COLO668 (cell line): ENCODE measurements around the gene MPND.
A peak's percentile ranks its signal among the peaks of the same experiment; 100 is the strongest.

Source experiments
- DNase-seq: peaks from one replicate; lab custom pipeline; 2025; ENCODE audit not compliant: unreplicated experiment; lab: John Stamatoyannopoulos, UW

Gene MPND

DNA sequence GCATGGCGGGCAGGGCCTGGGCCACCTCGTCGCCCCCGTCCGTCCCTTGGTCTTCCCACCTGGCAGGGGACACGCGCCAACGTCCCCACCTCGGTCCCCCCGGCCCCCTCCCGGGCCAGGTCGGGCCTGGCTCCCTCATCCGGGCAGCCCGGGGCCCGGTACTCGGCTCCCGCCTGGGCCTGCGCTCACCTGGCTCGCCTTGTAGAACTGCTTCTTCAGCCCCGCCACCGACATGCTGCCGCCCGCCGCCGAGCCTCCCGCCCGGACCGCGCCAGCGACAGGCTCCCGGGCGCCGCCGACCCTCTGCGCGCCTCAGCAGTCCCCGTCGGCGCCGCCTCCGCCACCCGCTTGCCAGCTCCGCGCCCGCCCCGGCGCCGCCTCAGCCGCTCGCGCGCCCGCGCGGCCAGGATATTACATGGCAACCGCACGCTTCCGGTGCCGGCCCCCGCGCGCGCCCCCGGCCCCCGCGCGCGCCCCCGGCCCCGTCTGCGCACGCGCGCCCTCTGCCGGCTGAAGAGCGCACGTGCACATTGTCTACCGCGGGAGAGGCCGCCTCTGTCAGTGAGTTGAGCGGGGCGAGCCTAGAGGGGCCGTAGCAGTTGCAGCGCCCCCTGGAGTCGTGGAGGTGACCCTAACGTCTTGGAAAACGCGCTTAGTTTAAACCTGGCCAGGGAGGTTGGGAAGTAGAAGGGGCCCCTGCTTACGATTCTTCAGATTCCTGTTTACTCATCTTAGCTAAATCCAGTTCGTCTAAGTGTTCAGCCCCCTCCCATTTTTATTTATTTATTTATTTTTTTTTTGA, 57.0 kb downstream of the MPND start, which contains the start of gene SH3GL1:
Gene SH3GL1, minus strand, starts transcription at position 413 of the 802 bp plus-strand sequence. Its CDS starts 179 bp downstream, at position 234.
- DNase-seq: peak; percentile 94

DNA sequence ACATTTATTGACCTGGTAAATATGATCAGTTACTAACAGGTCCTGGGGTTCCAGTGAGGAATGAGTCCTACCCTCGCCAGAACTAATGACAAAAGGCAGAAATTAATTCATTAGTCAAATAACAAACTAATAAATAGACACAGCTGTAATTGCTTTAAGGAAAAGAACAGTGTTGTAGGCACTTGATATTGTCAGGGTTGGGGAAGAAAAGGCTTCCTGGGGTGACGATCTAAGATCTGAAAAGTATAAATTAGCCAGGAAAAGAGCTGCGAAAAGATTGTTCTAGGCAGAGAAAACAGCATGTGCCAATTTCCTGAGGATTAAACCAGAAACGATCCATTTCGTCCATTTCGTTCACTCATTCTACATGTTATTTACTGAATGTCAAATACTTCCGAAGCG, 58.4 kb downstream of the MPND start:
- no peak for DNase-seq

DNA sequence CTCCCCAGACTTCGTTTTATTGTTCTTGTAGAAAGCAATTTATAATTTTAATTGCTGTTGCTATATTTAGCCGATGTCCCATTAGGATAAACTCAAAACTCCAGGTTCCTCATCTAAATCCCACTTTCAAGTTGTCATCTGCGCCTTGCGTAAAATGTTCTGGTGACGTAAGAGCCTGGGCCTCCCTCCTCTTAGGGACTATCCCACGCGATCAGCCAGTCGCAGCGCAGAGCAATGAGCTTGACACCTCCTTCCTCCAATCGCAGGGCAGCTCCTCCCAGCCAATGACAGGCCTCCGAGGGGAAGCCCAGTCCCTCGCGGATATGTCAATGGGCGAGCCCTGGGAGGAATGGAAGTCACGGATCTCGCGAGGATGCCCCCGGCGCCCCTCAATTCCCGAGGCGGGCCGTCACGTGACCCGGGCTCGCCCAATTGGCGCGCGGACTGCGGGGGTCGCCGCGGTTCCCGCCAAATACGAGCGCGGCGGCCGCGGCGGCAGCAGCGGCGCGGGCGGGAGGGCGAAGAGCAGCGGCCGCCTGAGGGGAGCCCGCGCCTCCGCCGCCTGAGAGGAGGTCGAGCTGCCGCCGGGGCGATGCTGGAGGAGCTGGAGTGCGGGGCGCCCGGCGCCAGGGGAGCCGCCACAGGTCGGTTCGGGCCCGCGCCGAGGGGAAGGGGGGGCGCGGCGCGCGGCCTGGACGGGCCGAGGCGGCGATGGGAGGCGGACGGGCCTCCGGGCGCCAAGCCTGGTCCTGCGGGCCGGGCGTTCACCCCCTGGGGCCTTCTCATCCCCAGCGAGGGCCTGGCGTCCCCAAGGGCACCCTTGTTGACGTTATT, 59.0 kb downstream of the MPND start, which contains the start of gene CHAF1A:
Gene CHAF1A, plus strand, starts transcription at position 470 of the 834 bp plus-strand sequence. Its CDS starts 123 bp downstream, at position 593.
- DNase-seq: peak; percentile 99

DNA sequence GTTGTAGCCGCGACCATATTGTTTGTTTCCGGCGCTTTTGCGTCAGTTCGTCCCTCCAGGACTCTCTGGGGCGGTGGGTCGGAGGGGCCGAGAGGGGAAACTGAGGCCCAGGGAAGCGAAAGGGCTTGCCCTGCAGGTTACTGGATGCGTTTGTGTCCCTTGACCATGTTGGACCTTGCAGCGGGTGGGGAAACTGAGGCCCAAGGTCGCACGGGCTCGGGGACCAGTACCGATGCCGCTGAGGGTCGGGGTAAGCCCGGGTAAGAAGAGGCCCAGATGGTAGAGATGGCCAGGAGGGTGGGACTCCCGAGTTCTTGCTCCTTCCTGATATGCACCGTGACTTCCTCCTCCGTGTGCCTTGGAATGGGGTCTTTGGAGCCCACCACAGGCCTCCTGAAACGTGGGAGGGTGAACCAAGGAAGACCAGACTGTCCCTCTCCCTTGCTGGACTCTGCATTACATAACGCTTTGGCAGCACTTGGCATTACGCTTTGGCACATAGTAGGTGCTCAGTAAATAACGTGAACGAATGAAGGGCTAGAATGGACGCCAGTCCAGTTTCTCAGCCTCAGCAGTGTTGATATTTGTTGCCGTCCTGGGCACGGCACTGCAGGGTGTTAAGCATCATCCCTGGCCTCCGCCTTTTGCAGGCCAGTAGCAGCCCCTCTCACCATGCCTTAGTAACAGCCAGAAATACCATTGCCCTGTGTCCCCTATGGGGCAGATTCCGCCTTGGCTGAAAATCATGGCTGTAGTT, 59.8 kb downstream of the MPND start:
- DNase-seq: no peak

DNA sequence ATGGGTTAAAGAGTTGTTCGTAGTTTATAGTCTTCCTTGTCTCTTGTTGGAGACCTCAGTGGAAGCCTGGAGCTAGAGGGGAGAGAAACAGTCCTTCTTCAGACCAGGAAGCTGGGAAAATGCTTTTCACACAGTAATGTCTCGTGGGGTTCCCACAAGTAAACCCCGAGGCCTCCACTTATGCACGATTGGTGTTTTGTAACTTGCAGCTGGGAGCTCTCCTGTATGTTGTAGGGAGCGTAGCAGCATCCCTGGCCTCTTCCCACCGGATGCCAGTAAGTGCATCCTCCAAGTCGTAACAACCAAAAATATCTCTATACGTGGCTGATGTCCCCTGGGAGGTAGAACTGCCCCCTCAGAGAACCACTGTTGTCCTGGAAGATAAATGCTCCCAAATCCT, 62.6 kb downstream of the MPND start:
- no peak for DNase-seq

DNA sequence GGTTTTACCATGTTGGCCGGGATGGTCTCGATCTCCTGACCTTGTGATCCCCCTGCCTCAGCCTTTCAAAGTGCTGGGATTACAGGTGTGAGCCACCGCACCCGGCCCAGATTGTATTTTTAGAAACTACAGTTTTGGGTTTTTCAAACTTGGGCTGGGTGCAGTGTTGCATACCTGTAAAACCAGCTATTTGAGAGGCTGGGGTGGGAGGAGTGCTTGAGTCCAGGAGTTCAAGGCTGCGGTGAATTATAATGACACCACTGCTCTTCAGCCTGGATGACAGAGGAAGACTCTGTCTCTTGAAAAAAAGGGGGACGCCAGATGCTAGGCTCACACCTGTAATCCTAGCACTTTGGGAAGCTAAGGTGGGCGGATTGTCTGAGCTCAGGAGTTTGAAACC, 63.3 kb downstream of the MPND start:
- DNase-seq: no peak

- DNase-seq: no peak
Observed at GRCh38 chr19:4409123-4409933, 66.0 kb downstream of the MPND start.
